Measurements from ENCODE around the gene AQP9. TPM values are rescaled to one million over a fixed set of nuclear protein-coding genes. Genes with fewer than 3 reads are reported as not detected.

AQP9 gene
- total RNA-seq, 2 donors from 2014 or later: 0.56 to 0.90 TPM

- no peak for ATAC-seq
- no peaks in the 10 kb centered on the region for H3K4me1 Mint-ChIP-seq (ENCODE audit: low read depth in 2 of 2)
- peaks cover 12 to 35% of the 10 kb centered on the region in 2 donors for H3K27me3 Mint-ChIP-seq
- no peaks in the 10 kb centered on the region for H3K36me3 Mint-ChIP-seq
- H3K9me3 Mint-ChIP-seq: no peaks in the 10 kb centered on the region
- DNase-seq (ENCODE audit: low spot score): no peak
- no peak overlapping the region for H3K4me3 Mint-ChIP-seq
- no peak overlapping the region for H3K27ac Mint-ChIP-seq
These were observed 19.2 kb upstream of the AQP9 start for GRCh38 chr15:58119016-58119415.

- ATAC-seq: no peak
- Mint-ChIP-seq H3K27me3 (peaks cover 8 to 25% of the 10 kb centered on the region in 2 donors), H3K27ac (no peak overlapping the region), H3K4me3 (no peak overlapping the region), H3K4me1 (ENCODE audit: low read depth in 2 of 2) (no peaks in the 10 kb centered on the region), H3K36me3 (no peaks in the 10 kb centered on the region), H3K9me3 (no peaks in the 10 kb centered on the region)
- DNase-seq (ENCODE audit: low spot score): no peak
These were observed 13.6 kb upstream of the AQP9 start for GRCh38 chr15:58124585-58124984.

GRCh38 chr15:58125333-58125732 is 12.8 kb upstream of the AQP9 start:
- Mint-ChIP-seq H3K27ac (no peak overlapping the region), H3K9me3 (no peaks in the 10 kb centered on the region), H3K36me3 (no peaks in the 10 kb centered on the region), H3K4me3 (no peak overlapping the region), H3K4me1 (ENCODE audit: low read depth in 2 of 2) (no peaks in the 10 kb centered on the region), H3K27me3 (peaks cover 5 to 20% of the 10 kb centered on the region in 2 donors)
- no peak for ATAC-seq
- DNase-seq (ENCODE audit: low spot score): no peak

GRCh38 chr15:58134886-58135285 is 3.3 kb upstream of the AQP9 start:
- Mint-ChIP-seq H3K27me3 (peaks cover 30 to 40% of the 10 kb centered on the region in 2 donors), H3K4me3 (no peak overlapping the region), H3K36me3 (no peaks in the 10 kb centered on the region), H3K9me3 (no peaks in the 10 kb centered on the region), H3K27ac (no peak overlapping the region), H3K4me1 (ENCODE audit: low read depth in 2 of 2) (no peaks in the 10 kb centered on the region)
- ATAC-seq: no peak
- DNase-seq (ENCODE audit: low spot score): no peak

GRCh38 chr15:58135511-58136174 is 2.5 kb upstream of the AQP9 start:
- ATAC-seq (no peak), DNase-seq (ENCODE audit: low spot score) (no peak)
- Mint-ChIP-seq H3K4me1 (ENCODE audit: low read depth in 2 of 2) (no peaks in the 10 kb centered on the region), H3K27me3 (peaks cover 30 to 40% of the 10 kb centered on the region in 2 donors), H3K36me3 (no peaks in the 10 kb centered on the region), H3K4me3 (no peak overlapping the region), H3K9me3 (no peaks in the 10 kb centered on the region), H3K27ac (no peak overlapping the region)

GRCh38 chr15:58136731-58137130 is 1.4 kb upstream of the AQP9 start:
- no peaks in the 10 kb centered on the region for H3K9me3 Mint-ChIP-seq
- ATAC-seq: no peak
- no peak for DNase-seq (ENCODE audit: low spot score)
- no peak overlapping the region for H3K4me3 Mint-ChIP-seq
- H3K27ac Mint-ChIP-seq: no peak overlapping the region
- H3K27me3 Mint-ChIP-seq: peaks cover 34 to 45% of the 10 kb centered on the region in 2 donors
- H3K4me1 Mint-ChIP-seq (ENCODE audit: low read depth in 2 of 2): no peaks in the 10 kb centered on the region
- no peaks in the 10 kb centered on the region for H3K36me3 Mint-ChIP-seq

- H3K4me3 Mint-ChIP-seq: no peak overlapping the region
- H3K27ac Mint-ChIP-seq: no peak overlapping the region
These were observed 495 bp upstream of the AQP9 start for GRCh38 chr15:58137686-58138085.

GRCh38 chr15:58139276-58139988 is 1.3 kb downstream of the AQP9 start:
- H3K27me3 Mint-ChIP-seq: peaks cover 41 to 46% of the 10 kb centered on the region in 2 donors
- H3K36me3 Mint-ChIP-seq: no peaks in the 10 kb centered on the region
- DNase-seq (ENCODE audit: low spot score) (no peak), ATAC-seq (no peak)
- H3K4me3 Mint-ChIP-seq: no peak overlapping the region
- H3K27ac Mint-ChIP-seq: no peak overlapping the region
- no peaks in the 10 kb centered on the region for H3K9me3 Mint-ChIP-seq
- no peaks in the 10 kb centered on the region for H3K4me1 Mint-ChIP-seq (ENCODE audit: low read depth in 2 of 2)

More at GRCh38 chr15:58137686-58138085, 495 bp upstream of the AQP9 start:
- no peaks in the 10 kb centered on the region for H3K9me3 Mint-ChIP-seq
- no peaks in the 10 kb centered on the region for H3K36me3 Mint-ChIP-seq
- no peak for ATAC-seq
- H3K4me1 Mint-ChIP-seq (ENCODE audit: low read depth in 2 of 2): no peaks in the 10 kb centered on the region
- no peak for DNase-seq (ENCODE audit: low spot score)
- H3K27me3 Mint-ChIP-seq: peaks cover 40 to 47% of the 10 kb centered on the region in 2 donors

- no peaks in the 10 kb centered on the region for H3K36me3 Mint-ChIP-seq
- no peak overlapping the region for H3K4me3 Mint-ChIP-seq
- DNase-seq (ENCODE audit: low spot score): no peak
- H3K4me1 Mint-ChIP-seq (ENCODE audit: low read depth in 2 of 2): no peaks in the 10 kb centered on the region
- H3K27me3 Mint-ChIP-seq: peaks cover 37 to 40% of the 10 kb centered on the region in 2 donors
- no peaks in the 10 kb centered on the region for H3K9me3 Mint-ChIP-seq
- no peak for ATAC-seq
- no peak overlapping the region for H3K27ac Mint-ChIP-seq
These were observed 1.9 kb downstream of the AQP9 start for GRCh38 chr15:58139989-58140522.

GRCh38 chr15:58141894-58142293 is 3.7 kb downstream of the AQP9 start:
- H3K27me3 Mint-ChIP-seq: peaks cover 33 to 35% of the 10 kb centered on the region in 2 donors
- H3K36me3 Mint-ChIP-seq: no peaks in the 10 kb centered on the region
- ATAC-seq (no peak), DNase-seq (ENCODE audit: low spot score) (no peak)
- H3K27ac Mint-ChIP-seq: no peak overlapping the region
- no peaks in the 10 kb centered on the region for H3K9me3 Mint-ChIP-seq
- H3K4me1 Mint-ChIP-seq (ENCODE audit: low read depth in 2 of 2): no peaks in the 10 kb centered on the region
- no peak overlapping the region for H3K4me3 Mint-ChIP-seq

GRCh38 chr15:58142827-58143461 is 4.8 kb downstream of the AQP9 start:
- H3K36me3 Mint-ChIP-seq: no peaks in the 10 kb centered on the region
- DNase-seq (ENCODE audit: low spot score): no peak
- H3K27ac Mint-ChIP-seq: no peak overlapping the region
- no peaks in the 10 kb centered on the region for H3K4me1 Mint-ChIP-seq (ENCODE audit: low read depth in 2 of 2)
- no peak overlapping the region for H3K4me3 Mint-ChIP-seq
- no peaks in the 10 kb centered on the region for H3K9me3 Mint-ChIP-seq
- peaks cover 30 to 34% of the 10 kb centered on the region in 2 donors for H3K27me3 Mint-ChIP-seq
- ATAC-seq: no peak

GRCh38 chr15:58145606-58146005 is 7.4 kb downstream of the AQP9 start:
- no peak for DNase-seq (ENCODE audit: low spot score)
- Mint-ChIP-seq H3K4me3 (no peak overlapping the region), H3K27me3 (peaks cover 25 to 26% of the 10 kb centered on the region in 2 donors), H3K36me3 (no peaks in the 10 kb centered on the region), H3K27ac (no peak overlapping the region), H3K4me1 (ENCODE audit: low read depth in 2 of 2) (no peaks in the 10 kb centered on the region), H3K9me3 (no peaks in the 10 kb centered on the region)
- ATAC-seq: no peak

GRCh38 chr15:58146211-58146610 is 8.0 kb downstream of the AQP9 start:
- Mint-ChIP-seq H3K36me3 (no peaks in the 10 kb centered on the region), H3K27me3 (peaks cover 22 to 23% of the 10 kb centered on the region in 2 donors), H3K27ac (no peak overlapping the region), H3K4me1 (ENCODE audit: low read depth in 2 of 2) (no peaks in the 10 kb centered on the region), H3K4me3 (no peak overlapping the region), H3K9me3 (no peaks in the 10 kb centered on the region)
- DNase-seq (ENCODE audit: low spot score): no peak
- no peak for ATAC-seq

- ATAC-seq: no peak
- Mint-ChIP-seq H3K9me3 (no peaks in the 10 kb centered on the region), H3K27ac (no peak overlapping the region), H3K4me1 (ENCODE audit: low read depth in 2 of 2) (no peaks in the 10 kb centered on the region), H3K4me3 (no peak overlapping the region), H3K36me3 (no peaks in the 10 kb centered on the region), H3K27me3 (peaks cover 19 to 21% of the 10 kb centered on the region in 2 donors)
- DNase-seq (ENCODE audit: low spot score): no peak
These were observed 8.6 kb downstream of the AQP9 start for GRCh38 chr15:58146749-58147148.
